HG03108 (cell line): ENCODE results near the gene RDH12.

Experiments
- ATAC-seq: cut with Tn5 transposase; IDR thresholded peaks from one replicate; pipeline ENCODE4 v1.9.1; 2021; ENCODE audit warnings: moderate library complexity; ENCODE audit not compliant: unreplicated experiment

The RDH12 gene

GRCh38 chr14:67746927-67747326 lies 45.2 kb downstream of the RDH12 start:
- ATAC-seq = no peak

DNA sequence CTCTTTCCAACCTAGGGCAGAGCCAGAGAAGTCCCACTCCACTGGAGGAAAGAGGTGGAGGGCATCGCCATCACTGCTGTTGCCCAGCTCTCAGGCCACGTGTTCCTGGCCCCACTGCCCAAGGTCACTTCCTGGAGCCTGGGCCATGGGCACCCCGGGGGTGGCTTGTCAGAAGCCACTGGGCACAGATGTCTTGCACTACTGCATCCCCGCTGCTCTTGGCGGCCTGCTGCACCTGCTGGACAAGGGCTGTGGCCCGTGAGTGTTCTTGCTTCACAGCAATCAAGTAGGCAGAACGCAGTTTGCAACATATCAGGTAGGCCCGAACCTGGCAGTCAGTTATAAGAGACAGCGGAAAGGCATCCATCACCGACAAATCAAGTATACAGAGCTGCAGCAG lies 46.6 kb downstream of the RDH12 start:
- ATAC-seq = no peak

- ATAC-seq = no peak
Measured at GRCh38 chr14:67749341-67750084, 47.8 kb downstream of the RDH12 start.

GRCh38 chr14:67756496-67756895 lies 54.8 kb downstream of the RDH12 start:
- ATAC-seq = no peak

DNA sequence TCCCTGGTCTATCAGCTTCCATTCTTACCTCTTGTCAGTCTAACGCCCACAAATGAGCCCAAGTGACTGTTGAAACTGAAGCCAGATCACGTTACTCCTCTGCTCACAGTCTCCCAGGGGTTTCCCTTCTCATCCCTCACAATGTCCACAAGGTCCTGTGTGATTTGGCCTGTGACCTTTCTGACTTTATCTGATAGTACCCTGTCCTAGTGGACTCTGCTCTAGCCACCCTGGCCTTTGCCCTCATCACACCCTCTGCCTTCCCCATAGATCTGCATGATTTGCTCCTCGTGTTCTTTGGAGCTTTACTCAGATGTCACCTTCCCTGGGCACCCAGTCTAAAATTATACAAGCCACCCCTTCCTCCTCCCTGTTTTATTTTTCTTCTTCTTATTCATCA lies 55.5 kb downstream of the RDH12 start:
- ATAC-seq = no peak

- no peak for ATAC-seq
Measured at GRCh38 chr14:67759916-67760315, 58.2 kb downstream of the RDH12 start.

GRCh38 chr14:67762051-67762450 lies 60.4 kb downstream of the RDH12 start:
- ATAC-seq = no peak

DNA sequence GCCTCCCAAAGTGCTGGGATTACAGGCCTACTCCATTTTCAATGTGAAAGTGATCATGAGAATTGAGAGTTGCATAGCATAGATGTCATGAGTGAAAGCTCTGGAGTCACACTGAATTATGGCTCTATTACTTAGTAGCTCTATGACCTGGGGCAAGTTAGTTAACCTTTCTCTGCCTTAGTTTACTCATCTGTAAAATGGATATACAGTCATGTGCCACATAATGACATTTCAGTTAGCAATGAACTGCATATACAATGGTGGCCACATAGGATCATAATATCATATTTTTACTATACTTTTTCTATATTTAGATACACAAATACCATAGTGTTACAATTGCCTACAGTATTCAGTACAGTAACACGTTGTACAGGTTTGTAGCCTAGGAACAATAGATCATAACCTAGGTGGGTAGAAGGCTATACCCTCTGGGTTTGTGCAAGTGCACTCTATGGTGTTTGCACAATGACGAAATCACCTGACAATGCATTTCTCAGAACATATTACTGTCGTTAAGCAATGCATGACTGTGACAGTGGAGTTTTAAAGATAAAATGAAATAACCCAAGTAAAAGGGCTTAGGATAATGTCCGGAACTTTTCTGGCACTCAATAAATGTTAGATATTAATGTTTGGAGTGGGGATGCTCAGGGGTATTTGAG lies 61.6 kb downstream of the RDH12 start:
- no peak for ATAC-seq

DNA sequence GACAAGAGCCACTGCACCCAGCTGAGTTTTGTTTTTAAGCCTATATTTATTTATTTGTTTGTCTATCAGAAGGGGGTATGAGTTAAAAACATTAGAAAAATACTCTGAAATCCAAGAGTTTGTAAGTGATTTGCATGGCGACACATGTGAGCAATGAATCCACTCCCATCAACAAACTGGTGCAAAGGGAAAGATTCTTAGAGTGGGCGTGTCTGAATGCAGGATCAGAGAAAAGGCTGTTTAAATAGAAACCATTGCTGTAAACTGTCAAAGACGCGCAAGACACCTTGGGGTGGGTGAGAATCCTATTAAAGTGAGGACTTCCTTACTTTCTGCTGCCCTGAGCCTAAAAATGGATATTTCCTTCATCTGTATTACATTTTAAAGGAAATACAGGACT lies 62.8 kb downstream of the RDH12 start:
- ATAC-seq = no peak

GRCh38 chr14:67765192-67765834 lies 63.6 kb downstream of the RDH12 start:
- ATAC-seq = no peak

DNA sequence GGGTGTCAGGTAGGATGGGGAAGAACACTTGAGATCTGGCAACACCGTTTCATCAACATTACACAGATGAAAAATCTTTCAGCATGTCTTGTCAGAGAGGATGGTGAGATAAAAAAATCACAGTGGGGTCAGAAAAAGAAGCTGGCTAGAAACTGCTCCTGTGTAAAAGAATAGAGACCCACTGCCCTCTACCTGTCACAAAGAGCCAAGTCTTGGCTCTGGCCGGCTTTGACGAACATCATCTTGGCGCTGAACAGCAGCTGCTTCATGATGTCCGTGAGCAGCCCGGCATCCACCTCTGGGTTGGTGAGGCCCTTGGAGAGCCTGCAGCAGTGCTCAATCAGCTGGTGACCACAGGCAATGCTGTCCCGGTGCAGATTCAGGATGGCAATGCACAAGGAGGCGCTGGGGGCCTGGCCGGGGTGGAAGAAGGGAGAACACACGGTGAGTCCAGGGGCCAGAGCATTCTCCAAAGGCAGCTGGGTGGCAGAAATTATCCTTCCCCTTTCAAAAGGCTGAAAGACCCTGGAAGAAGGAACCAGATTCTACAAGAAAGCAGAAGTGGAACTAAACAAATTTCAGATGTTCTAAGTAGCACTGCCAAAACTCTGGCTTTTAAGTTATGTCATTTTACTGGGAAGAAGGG lies 64.5 kb downstream of the RDH12 start:
- no peak for ATAC-seq

- ATAC-seq = no peak
Measured at GRCh38 chr14:67768219-67768618, 66.5 kb downstream of the RDH12 start.

- ATAC-seq = no peak
Measured at GRCh38 chr14:67773844-67774377, 72.2 kb downstream of the RDH12 start.

- ATAC-seq = no peak
Measured at GRCh38 chr14:67776653-67777322, 75.1 kb downstream of the RDH12 start.

GRCh38 chr14:67778792-67779191 lies 77.1 kb downstream of the RDH12 start:
- ATAC-seq = no peak

- no peak for ATAC-seq
Measured at GRCh38 chr14:67782090-67782489, 80.4 kb downstream of the RDH12 start.
